AG04449 (cell line): ENCODE measurements around the gene PRKCE.

Source experiments
- CTCF ChIA-PET: fragments of 350-600 bp; formaldehyde crosslinking; extraction: SDS; loops from one replicate; lab custom pipeline; 2021; ENCODE audit warnings: antibody characterized with exemption; lab: Yijun Ruan, JAX
- POLR2A ChIA-PET: fragments of 400-600, 350-600 bp; formaldehyde crosslinking; extraction: SDS; loops from one replicate; lab custom pipeline; 2020; ENCODE audit warnings: antibody characterized with exemption, inconsistent platforms; lab: Yijun Ruan, JAX
- DNase-seq: peaks from one replicate; pipeline ENCODE4 v3.0.0-alpha.2; 2010; ENCODE audit warnings: low read depth, low spot score
- H3K4me3 ChIP-seq: 2 replicates; pipeline ENCODE4 v1.5.1; 2011; ENCODE audit warnings: low read depth, mild to moderate bottlenecking, control low read depth, low read length
- CTCF ChIP-seq: IDR thresholded peaks from one replicate; pipeline ENCODE4 v1.5.1; 2011; ENCODE audit warnings: mild to moderate bottlenecking, moderate library complexity, low read length, control low read depth, inconsistent platforms; ENCODE audit not compliant: insufficient read depth; ENCODE audit errors: missing control alignments

The PRKCE gene

DNA sequence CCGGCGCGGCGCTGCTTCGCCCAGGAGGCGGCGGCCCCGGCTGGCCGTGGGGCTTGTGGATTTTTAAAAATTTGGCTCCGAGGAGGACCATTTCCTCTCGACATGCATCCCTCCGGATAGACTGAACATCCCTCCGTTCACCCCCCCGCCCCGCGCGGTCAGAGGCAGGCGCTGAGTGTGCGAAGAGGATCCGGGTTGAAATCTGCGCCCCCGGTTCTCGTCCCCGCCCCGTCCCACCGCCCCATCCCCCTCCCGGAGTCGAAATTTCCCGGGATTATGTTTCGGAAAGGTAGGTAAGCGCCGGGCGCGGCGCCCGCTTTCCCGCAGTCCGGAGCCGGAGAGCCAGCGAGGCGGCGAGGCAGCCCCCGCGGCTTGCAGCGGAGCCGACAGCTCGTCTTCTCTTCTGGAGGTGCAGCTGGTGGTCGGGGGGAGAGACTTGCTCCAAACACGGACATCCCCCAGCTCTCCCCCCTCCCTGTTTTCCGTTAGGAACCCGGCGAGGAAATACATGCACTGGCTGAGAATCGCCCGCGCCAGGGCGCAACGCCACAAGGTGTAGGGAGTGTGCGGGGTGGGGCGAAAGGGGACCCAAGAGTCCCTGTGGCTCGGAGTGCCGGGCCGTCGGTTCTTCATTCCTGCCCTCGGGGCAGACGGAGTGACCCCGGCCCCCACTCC, at the start of gene PRKCE:
Gene PRKCE (plus strand): TSS at position 261 of the 675 bp plus-strand sequence.
- H3K4me3 ChIP-seq, result peak within 1 kb of the TSS; percentile 80
- ChIA-PET POLR2A (interaction anchor here (1.0 to 1.5 kb wide), 2 partner anchors 105 to 341 kb away, joined by 3 to 4 read pairs; no protein-coding TSS in a partner anchor), CTCF (interaction anchor here (1.3 to 5.9 kb wide), 4 partner anchors 10 to 286 kb away, joined by 3 to 53 read pairs (median 29); no protein-coding TSS in a partner anchor)
- DNase-seq, result no peak
- TF ChIP-seq CTCF, result no peak

DNA sequence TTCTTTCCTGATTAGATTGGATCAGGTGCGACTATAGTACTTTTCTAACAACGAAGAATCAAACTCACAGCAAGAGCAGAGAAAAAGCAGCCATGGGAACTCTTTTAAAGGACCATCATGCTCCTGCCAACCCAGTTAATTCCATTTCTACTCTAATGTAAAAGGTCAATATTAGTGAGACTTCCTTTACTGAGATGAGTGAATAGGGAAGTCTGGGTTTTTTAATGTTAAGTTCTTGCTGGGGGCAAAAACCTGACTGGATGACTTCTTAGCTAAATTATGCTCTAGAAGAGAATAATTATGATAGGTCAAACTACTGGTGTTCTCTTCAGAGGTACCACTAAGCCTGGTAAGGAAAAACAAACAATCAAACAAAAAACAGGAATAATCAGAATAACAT, 48.9 kb upstream of the PRKCE start:
- no peak overlapping the region for H3K4me3 ChIP-seq
- CTCF ChIA-PET, result interaction anchor here (1.6 to 1.9 kb wide), 2 partner anchors 15 to 17 kb away, joined by 4 to 10 read pairs; no protein-coding TSS in a partner anchor
- POLR2A ChIA-PET, result no interaction called here
- no peak for TF ChIP-seq CTCF
- DNase-seq, result no peak

- CTCF ChIA-PET, result interaction anchor here (0.8 to 1.1 kb wide), 2 partner anchors 20 to 330 kb away, joined by 3 read pairs; no protein-coding TSS in a partner anchor
- POLR2A ChIA-PET, result no interaction called here
- TF ChIP-seq CTCF, result no peak
- no peak for DNase-seq
- H3K4me3 ChIP-seq, result no peak overlapping the region
These were observed 46.4 kb upstream of the PRKCE start for GRCh38 chr2:45605116-45605515.

- CTCF ChIA-PET, result interaction anchor here (1.3 to 3.3 kb wide), 7 partner anchors 10 to 330 kb away, joined by 4 to 29 read pairs (median 5); no protein-coding TSS in a partner anchor
- no peak for TF ChIP-seq CTCF
- no peak for DNase-seq
- no peak overlapping the region for H3K4me3 ChIP-seq
- POLR2A ChIA-PET, result no interaction called here
These were observed 44.7 kb upstream of the PRKCE start for GRCh38 chr2:45606796-45607195.

GRCh38 chr2:45607701-45608100, 43.8 kb upstream of the PRKCE start:
- CTCF ChIA-PET, result interaction anchor here (1.0 to 3.3 kb wide), 10 partner anchors 11 to 329 kb away, joined by 3 to 29 read pairs (median 4); no protein-coding TSS in a partner anchor
- POLR2A ChIA-PET, result no interaction called here
- peak; percentile 35 for TF ChIP-seq CTCF
- H3K4me3 ChIP-seq, result no peak overlapping the region
- no peak for DNase-seq
